ENCODE measurements around the gene CLK4. TPM values are rescaled to one million over a fixed set of nuclear protein-coding genes. Genes with fewer than 3 reads are reported as not detected.
"Not testable (repeated sequence)": the region's sequence is repeated elsewhere in the genome, so short reads cannot be mapped to it uniquely, and the experiment has no call there.

The CLK4 gene
- polyA plus RNA-seq, 4 donors: 54.3 to 72.5 (median 67.3) TPM

GRCh38 chr5:178589180-178590140, 37.4 kb downstream of the CLK4 start:
- no peak for DNase-seq (ENCODE audit: low read depth in 4 of 4, low spot score in 2 of 4)

GRCh38 chr5:178588769-178589168, 38.1 kb downstream of the CLK4 start:
- DNase-seq (ENCODE audit: low read depth in 4 of 4, low spot score in 2 of 4): no peak

- no peak for DNase-seq (ENCODE audit: low read depth in 4 of 4, low spot score in 2 of 4)
These were observed 38.9 kb downstream of the CLK4 start for GRCh38 chr5:178587763-178588611.

GRCh38 chr5:178586396-178586795, 40.5 kb downstream of the CLK4 start:
- no peak for DNase-seq (ENCODE audit: low read depth in 4 of 4, low spot score in 2 of 4)

GRCh38 chr5:178585421-178585820, 41.4 kb downstream of the CLK4 start:
- DNase-seq (ENCODE audit: low read depth in 4 of 4, low spot score in 2 of 4): not testable (repeated sequence)

- DNase-seq (ENCODE audit: low read depth in 4 of 4, low spot score in 2 of 4): no peak
These were observed 43.6 kb downstream of the CLK4 start for GRCh38 chr5:178583279-178583678.

GRCh38 chr5:178582291-178582690, 44.6 kb downstream of the CLK4 start:
- DNase-seq (ENCODE audit: low read depth in 4 of 4, low spot score in 2 of 4): no peak

GRCh38 chr5:178581621-178582020, 45.2 kb downstream of the CLK4 start:
- no peak for DNase-seq (ENCODE audit: low read depth in 4 of 4, low spot score in 2 of 4)

- no peak for DNase-seq (ENCODE audit: low read depth in 4 of 4, low spot score in 2 of 4)
These were observed 46.4 kb downstream of the CLK4 start for GRCh38 chr5:178580271-178580955.

- DNase-seq (ENCODE audit: low read depth in 4 of 4, low spot score in 2 of 4): no peak
These were observed 48.9 kb downstream of the CLK4 start for GRCh38 chr5:178577944-178578343.

GRCh38 chr5:178577376-178577839, 49.4 kb downstream of the CLK4 start:
- no peak for DNase-seq (ENCODE audit: low read depth in 4 of 4, low spot score in 2 of 4)

GRCh38 chr5:178576591-178577351, 50.1 kb downstream of the CLK4 start:
- no peak for DNase-seq (ENCODE audit: low read depth in 4 of 4, low spot score in 2 of 4)

- no peak for DNase-seq (ENCODE audit: low read depth in 4 of 4, low spot score in 2 of 4)
These were observed 53.6 kb downstream of the CLK4 start for GRCh38 chr5:178573216-178573615.

GRCh38 chr5:178572617-178573016, 54.2 kb downstream of the CLK4 start:
- DNase-seq (ENCODE audit: low read depth in 4 of 4, low spot score in 2 of 4): no peak

GRCh38 chr5:178569485-178569884, 57.4 kb downstream of the CLK4 start:
- DNase-seq (ENCODE audit: low read depth in 4 of 4, low spot score in 2 of 4): no peak

GRCh38 chr5:178564811-178565550, 61.9 kb downstream of the CLK4 start:
- DNase-seq (ENCODE audit: low read depth in 4 of 4, low spot score in 2 of 4): no peak

- DNase-seq (ENCODE audit: low read depth in 4 of 4, low spot score in 2 of 4): no peak
These were observed 62.5 kb downstream of the CLK4 start for GRCh38 chr5:178564397-178564796.

GRCh38 chr5:178563621-178564020, 63.2 kb downstream of the CLK4 start:
- no peak for DNase-seq (ENCODE audit: low read depth in 4 of 4, low spot score in 2 of 4)

GRCh38 chr5:178561746-178562264, 65.0 kb downstream of the CLK4 start:
- DNase-seq (ENCODE audit: low read depth in 4 of 4, low spot score in 2 of 4): no peak
